SH-SY5Y (cell line): Measurements from ENCODE around the gene GP1BB.

Source experiments
- GATA2 ChIP-seq: IDR thresholded peaks from 2 replicates; pipeline ENCODE4 v1.6.1; 2011; ENCODE audit warnings: mild to moderate bottlenecking, low read depth, low read length
- GATA3 ChIP-seq: IDR thresholded peaks from 2 replicates; pipeline ENCODE4 v1.6.1; 2011; ENCODE audit warnings: low read depth, mild to moderate bottlenecking, low read length, moderate library complexity

The GP1BB gene

GRCh38 chr22:19763458-19764298 is 40.3 kb downstream of the GP1BB start:
- TF ChIP-seq GATA3 (no peak), GATA2 (no peak)

- TF ChIP-seq GATA2, result no peak
- TF ChIP-seq GATA3, result no peak
These were observed 40.9 kb downstream of the GP1BB start for GRCh38 chr22:19764299-19764593.

DNA sequence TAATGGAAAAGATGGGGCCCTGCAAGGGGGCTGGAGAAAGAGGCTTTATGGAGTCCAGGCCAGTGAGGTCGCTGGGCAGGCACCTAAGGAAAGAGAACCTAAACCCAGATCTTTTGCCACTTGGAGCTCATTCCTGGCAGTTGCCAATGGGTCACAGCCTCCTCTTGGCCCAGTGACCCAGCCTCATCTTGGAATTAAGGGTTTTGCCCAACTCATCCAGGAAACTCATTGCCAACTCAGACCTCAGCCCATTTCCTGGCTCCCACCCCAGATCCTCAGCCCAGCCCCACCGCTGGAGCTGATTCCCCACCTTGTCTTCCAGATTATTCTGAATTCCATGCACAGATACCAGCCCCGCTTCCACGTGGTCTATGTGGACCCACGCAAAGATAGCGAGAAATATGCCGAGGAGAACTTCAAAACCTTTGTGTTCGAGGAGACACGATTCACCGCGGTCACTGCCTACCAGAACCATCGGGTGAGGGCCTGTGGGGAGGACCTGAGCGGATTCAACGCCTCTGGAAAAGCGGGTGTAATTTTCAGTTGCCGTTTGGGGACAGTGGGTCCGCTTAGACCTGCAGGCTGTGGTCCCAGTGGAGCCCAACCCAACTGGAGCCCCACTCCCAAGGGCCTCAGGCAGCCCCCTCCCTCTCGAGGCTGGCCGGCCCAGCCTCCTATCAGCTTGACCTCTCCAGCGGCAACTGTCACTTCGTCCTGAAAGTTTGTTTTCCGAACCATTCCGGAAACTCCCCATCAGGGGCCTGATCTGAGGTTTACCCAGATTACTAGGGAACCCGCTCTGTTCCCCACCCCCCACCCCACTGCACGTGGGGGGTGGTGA is 41.5 kb downstream of the GP1BB start:
- no peak for TF ChIP-seq GATA3
- no peak for TF ChIP-seq GATA2

- TF ChIP-seq GATA2, result no peak
- TF ChIP-seq GATA3, result no peak
These were observed 42.3 kb downstream of the GP1BB start for GRCh38 chr22:19765477-19766239.

DNA sequence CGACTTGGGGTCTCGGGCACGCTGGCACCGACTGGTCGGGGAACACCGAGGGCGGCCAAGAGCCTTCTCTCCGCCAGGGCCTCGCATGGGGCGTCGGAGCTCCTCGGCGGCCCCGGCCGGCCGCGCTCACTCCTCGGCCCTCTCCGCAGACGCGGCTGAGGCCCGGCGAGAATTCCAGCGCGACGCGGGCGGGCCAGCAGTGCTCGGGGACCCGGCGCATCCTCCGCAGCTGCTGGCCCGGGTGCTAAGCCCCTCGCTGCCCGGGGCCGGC is 42.8 kb downstream of the GP1BB start:
- no peak for TF ChIP-seq GATA3
- no peak for TF ChIP-seq GATA2

GRCh38 chr22:19766511-19767426 is 43.4 kb downstream of the GP1BB start:
- TF ChIP-seq GATA3, result no peak
- peak; percentile 49 for TF ChIP-seq GATA2

DNA sequence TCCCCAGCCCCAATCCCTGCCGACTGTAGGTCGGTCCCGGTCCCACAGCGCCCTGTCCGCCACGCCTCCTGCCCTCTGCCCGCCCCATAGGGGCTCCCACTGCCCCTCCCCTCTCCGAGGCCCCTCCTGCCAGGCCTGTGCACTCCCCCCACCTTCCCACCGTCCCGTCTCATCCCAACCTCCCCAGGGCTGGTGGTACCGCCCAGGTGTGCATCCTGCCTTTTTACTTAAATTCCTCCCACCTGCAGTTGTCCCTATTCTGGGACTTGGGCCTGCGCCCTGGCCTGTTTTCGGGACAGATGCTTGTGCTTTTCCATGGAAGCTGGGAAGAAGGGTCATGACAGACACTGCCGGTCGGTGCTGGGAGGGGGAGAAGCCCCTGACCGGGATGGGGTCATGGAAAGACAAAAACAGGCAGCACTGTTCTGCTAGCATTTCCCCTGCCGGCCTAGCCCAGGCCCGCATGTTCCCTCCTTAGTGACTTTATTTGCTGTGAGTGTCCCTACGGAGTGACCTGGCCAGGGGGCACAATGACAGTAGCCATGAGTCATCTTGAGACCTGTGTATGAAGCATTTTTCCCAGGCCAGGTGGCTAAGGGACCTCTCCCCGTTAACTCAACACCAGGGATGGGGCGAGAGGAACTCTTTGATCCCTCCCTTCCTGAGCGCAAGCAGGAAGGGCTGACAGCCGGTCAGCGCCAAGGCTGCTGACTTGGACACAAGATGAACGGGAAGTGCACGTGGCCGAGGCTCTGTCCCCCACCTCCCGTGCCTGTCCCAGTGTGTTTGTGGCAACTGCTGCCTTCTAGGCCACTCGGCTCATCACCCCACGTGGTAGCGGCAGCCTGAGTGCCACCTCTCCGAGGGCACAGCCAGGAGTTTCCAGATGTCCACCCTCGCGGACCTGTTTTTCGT is 44.3 kb downstream of the GP1BB start:
- no peak for TF ChIP-seq GATA3
- TF ChIP-seq GATA2, result no peak

GRCh38 chr22:19769393-19769715 is 46.0 kb downstream of the GP1BB start:
- no peak for TF ChIP-seq GATA2
- TF ChIP-seq GATA3, result no peak

DNA sequence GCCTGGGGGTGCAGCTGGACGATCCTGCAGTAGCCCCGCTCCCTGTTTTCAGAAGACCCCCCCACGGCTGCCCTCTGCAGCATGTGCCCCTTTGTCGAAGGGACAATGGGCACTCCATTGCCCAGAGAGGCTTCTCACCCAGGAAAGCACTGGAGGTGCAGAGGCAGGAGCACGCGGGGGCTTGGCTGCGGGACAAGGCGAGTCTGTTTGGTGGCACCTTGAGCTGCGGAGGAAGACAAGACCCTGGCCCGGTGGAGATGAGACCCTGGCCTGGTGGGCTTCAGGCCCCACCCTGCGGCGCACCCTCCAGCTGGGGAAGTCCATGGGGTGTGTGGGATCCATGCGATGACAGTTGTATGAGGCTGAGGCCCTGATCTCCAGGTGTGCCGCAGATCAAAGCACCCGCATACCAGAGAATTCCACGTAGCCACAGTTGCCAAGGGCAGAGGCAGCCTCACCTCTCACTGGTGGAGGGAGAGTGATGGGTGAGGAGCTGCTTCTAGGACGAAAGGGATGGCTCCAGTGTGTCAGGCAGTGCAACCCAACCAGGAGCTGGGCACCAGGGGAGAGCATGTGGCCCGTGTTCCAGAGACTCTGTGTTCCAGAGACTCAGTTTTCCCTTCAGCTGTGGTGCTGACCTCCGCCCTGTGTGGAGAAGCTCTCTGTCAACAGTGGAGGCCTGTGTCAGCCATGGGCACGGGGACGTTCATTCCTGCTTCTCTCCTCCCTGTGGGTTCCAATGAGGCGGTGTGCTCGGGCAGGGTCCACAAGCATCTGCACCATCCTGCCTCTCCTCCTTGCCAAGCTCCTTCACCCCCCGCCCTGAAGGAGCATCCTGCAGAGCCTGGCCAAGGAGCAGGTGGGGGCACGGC is 47.2 kb downstream of the GP1BB start:
- TF ChIP-seq GATA3, result no peak
- no peak for TF ChIP-seq GATA2

- TF ChIP-seq GATA2 (no peak), GATA3 (no peak)
These were observed 49.0 kb downstream of the GP1BB start for GRCh38 chr22:19772422-19772672.

DNA sequence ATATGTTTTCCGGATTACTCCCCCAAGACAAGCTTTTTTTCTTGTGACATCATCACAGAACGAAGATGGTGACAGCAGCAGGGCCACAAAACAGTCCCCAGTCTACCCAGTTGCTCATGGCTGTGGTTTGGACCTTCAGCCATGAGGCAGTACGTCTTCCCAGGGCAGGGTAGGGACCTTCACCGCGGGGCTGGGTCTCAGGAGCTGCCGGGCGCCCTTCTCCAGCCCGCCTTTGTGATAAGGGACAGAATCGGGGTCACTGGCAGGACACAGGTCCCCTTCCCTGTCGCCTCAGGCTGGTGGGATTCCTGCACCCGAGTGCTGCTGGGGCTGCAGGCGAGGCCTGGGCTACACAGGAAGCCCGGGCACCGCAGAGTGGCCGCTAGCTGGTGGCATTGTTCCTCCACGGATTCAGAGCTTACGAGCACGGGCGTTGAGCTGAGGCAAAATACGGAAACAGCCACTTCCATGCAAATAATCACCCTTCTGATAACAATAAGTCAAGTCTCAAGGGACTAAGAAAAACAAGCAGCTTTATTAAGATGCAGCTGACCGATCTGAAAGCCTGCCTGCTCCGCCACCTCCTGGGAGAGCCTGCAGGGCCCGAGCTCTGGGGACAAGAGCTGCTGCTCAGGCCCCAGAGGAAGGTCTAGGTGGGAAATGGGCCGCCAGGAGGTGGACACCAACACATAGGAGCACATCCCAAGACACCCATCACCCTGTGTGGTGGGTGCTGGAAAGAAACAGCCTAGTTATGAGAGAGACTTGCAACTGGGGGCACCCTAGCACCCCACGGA is 49.5 kb downstream of the GP1BB start:
- TF ChIP-seq GATA2, result no peak
- TF ChIP-seq GATA3, result no peak

- TF ChIP-seq GATA2, result no peak
- no peak for TF ChIP-seq GATA3
These were observed 50.2 kb downstream of the GP1BB start for GRCh38 chr22:19773470-19774040.
